Left ventricle myocardium inferior (tissue), 1 donor: Measurements from ENCODE around the gene SRL. TPM values are rescaled to one million over a fixed set of nuclear protein-coding genes. Genes with fewer than 3 reads are reported as not detected.
A peak's percentile ranks its signal among the peaks of the same experiment; 100 is the strongest.

Experiments
- DNase-seq: peaks from one replicate; pipeline ENCODE4 v3.0.0-alpha.2; 2020
- H3K27ac ChIP-seq: fragments of 200-600 bp; replicated peaks from 2 replicates; pipeline ENCODE4 v1.8.0; 2021
- H3K27me3 ChIP-seq: fragments of 200-600 bp; 2 replicates; pipeline ENCODE4 v1.8.0; 2021; ENCODE audit warnings: low read depth
- H3K36me3 ChIP-seq: fragments of 200-600 bp; 2 replicates; pipeline ENCODE4 v1.8.0; 2021
- H3K4me1 ChIP-seq: fragments of 200-600 bp; 2 replicates; pipeline ENCODE4 v1.8.0; 2021
- H3K4me3 ChIP-seq: fragments of 200-600 bp; 2 replicates; pipeline ENCODE4 v1.8.0; 2021; ENCODE audit warnings: mild to moderate bottlenecking, moderate library complexity
- H3K9me3 ChIP-seq: fragments of 200-600 bp; replicated peaks from 2 replicates; pipeline ENCODE4 v1.8.0; 2021
- CTCF ChIP-seq: fragments of 200-600 bp; IDR thresholded peaks from 2 replicates; pipeline ENCODE4 v1.8.0; 2021; ENCODE audit warnings: antibody characterized with exemption, mild to moderate bottlenecking, borderline replicate concordance
- intact Hi-C: fragments of 100-400 bp; cut with micrococcal nuclease; formaldehyde crosslinking; loops from one replicate; pipeline ENCODE4 v1.11.0; 2022
- total RNA-seq: library from RNA; stranded (reverse); fragmentation: NEBNext Ultra II Directional; extraction: Animal tissue kit (Norgen Biotek cat#: 25700); gene quantifications from one replicate; pipeline ENCODE4 v1.2.1, GENCODE V29; 2021
- donor health status: DM: no; HTN: yes; CAD: no; lungs with severe emphysema.

The SRL gene
- total RNA-seq, 1 donor from 2014 or later, result 445 TPM

- H3K9me3 ChIP-seq, result no peaks in the 10 kb centered on the region
- no peak overlapping the region for H3K27ac ChIP-seq
- peaks cover 12% of the 10 kb centered on the region for H3K4me1 ChIP-seq
- no peak for TF ChIP-seq CTCF
- no peaks in the 10 kb centered on the region for H3K27me3 ChIP-seq
- intact Hi-C loops, result loop anchor here (5.0 kb wide), 1 partner anchor 48 kb away; no protein-coding TSS in a partner anchor
- H3K36me3 ChIP-seq, result peaks cover 58% of the 10 kb centered on the region
- H3K4me3 ChIP-seq, result no peak overlapping the region
- no peak for DNase-seq
Observed at GRCh38 chr16:4198816-4199215, 43.1 kb downstream of the SRL start.

- no peak overlapping the region for H3K4me3 ChIP-seq
- H3K36me3 ChIP-seq, result peaks cover 67% of the 10 kb centered on the region
- intact Hi-C loops, result loop anchor here (5.0 kb wide), 1 partner anchor 53 kb away; no protein-coding TSS in a partner anchor
- no peak for DNase-seq
- no peak for TF ChIP-seq CTCF
- H3K9me3 ChIP-seq, result no peaks in the 10 kb centered on the region
- H3K4me1 ChIP-seq, result peaks cover 32% of the 10 kb centered on the region
- no peak overlapping the region for H3K27ac ChIP-seq
- no peaks in the 10 kb centered on the region for H3K27me3 ChIP-seq
Observed at GRCh38 chr16:4194661-4195060, 47.2 kb downstream of the SRL start.

- TF ChIP-seq CTCF, result no peak
- Histone ChIP-seq H3K27ac (no peak overlapping the region), H3K4me1 (peaks cover 32% of the 10 kb centered on the region), H3K27me3 (no peaks in the 10 kb centered on the region), H3K4me3 (no peak overlapping the region), H3K36me3 (peaks cover 63% of the 10 kb centered on the region), H3K9me3 (no peaks in the 10 kb centered on the region)
- intact Hi-C loops, result no loop called here
- no peak for DNase-seq
Observed at GRCh38 chr16:4193920-4194319, 48.0 kb downstream of the SRL start.

DNA sequence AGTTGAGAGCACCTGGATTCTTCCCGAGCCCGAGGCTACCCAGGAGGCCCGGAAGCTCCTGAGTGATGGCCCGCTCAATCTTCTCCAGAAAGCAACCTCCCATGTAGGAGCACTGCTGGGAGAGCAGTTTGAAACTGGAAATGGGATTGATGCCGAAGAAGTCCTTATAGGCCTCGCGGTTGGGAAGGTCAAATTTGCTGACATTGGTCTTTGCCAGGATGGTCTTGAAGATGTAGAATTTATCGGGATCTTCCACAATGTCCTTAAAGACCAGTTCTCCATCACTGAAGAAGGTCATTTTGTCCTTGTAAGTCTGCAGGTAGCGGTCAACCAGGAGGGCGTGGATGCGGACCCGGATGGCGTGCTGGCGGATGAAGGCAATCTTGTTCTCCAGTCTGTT lies 49.7 kb downstream of the SRL start:
- no peaks in the 10 kb centered on the region for H3K9me3 ChIP-seq
- DNase-seq, result no peak
- H3K27ac ChIP-seq, result no peak overlapping the region
- no peaks in the 10 kb centered on the region for H3K27me3 ChIP-seq
- no peak for TF ChIP-seq CTCF
- peaks cover 32% of the 10 kb centered on the region for H3K4me1 ChIP-seq
- peaks cover 47% of the 10 kb centered on the region for H3K36me3 ChIP-seq
- no peak overlapping the region for H3K4me3 ChIP-seq
- intact Hi-C loops, result no loop called here

DNA sequence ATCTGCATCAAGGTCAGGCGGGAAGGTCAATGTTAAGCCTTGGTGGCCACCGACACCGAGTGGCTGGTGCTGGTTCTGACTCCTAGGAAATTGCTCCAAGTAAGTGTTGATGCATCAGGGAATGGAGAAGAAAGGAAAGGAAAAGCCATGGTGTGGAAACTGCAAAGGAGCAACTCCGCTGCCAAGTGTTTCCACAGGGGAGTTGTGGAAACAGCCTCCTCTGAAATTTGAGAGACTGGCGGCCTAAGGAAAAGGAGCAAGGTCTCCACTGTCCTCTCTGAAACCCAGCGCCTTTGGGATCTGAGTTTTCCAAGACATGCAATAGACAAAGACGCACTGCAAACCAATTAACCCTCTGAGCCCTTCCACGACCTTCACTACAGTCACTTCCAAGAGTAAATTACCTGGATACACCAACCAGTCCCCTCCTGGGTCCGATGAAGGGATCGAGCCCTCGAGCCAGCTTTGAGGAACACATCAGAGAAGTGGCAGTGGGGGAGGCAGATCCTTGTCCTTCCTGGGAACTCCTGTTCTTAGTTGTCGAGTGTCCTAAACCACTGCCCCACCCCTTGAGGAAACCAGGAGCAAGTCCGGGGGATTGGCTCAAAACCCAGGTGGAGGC lies 51.1 kb downstream of the SRL start:
- Histone ChIP-seq H3K27ac (peak overlapping the region; percentile 60), H3K4me1 (peaks cover 32% of the 10 kb centered on the region), H3K4me3 (no peak overlapping the region), H3K27me3 (no peaks in the 10 kb centered on the region), H3K36me3 (peaks cover 44% of the 10 kb centered on the region), H3K9me3 (no peaks in the 10 kb centered on the region)
- intact Hi-C loops, result no loop called here
- DNase-seq, result no peak
- TF ChIP-seq CTCF, result no peak
